Esophagus (tissue), 2 donors: ENCODE measurements around the gene SOX6. TPM values are rescaled to one million over a fixed set of nuclear protein-coding genes. Genes with fewer than 3 reads are reported as not detected.

Experiments used
- H3K27ac ChIP-seq, 2 donors: one replicate each; pipeline ENCODE4 v1.5.1; 2013; ENCODE audit warnings: low read depth in 2 of 2, mild to moderate bottlenecking in 2 of 2, inconsistent platforms in 1 of 2, low read length in 1 of 2, moderate library complexity in 1 of 2
- H3K27me3 ChIP-seq, 2 donors: one replicate each; pipeline ENCODE4 v1.6.1; 2013; ENCODE audit warnings: low read length in 2 of 2, control low read depth in 1 of 2, mild to moderate bottlenecking in 1 of 2; ENCODE audit not compliant: insufficient read depth in 2 of 2, control insufficient read depth in 1 of 2
- H3K36me3 ChIP-seq, 2 donors: one replicate each; pipeline ENCODE4 v1.6.1; 2013; ENCODE audit warnings: low read length in 1 of 2; ENCODE audit not compliant: control insufficient read depth in 2 of 2, insufficient read depth in 2 of 2
- H3K4me1 ChIP-seq, 2 donors: one replicate each; pipeline ENCODE4 v1.6.1; 2013; ENCODE audit warnings: low read length in 1 of 2; ENCODE audit not compliant: control insufficient read depth in 2 of 2, insufficient read depth in 2 of 2
- H3K4me3 ChIP-seq, 2 donors: one replicate each; pipeline ENCODE4 v1.5.1; 2013; ENCODE audit warnings: low read length in 2 of 2, mild to moderate bottlenecking in 2 of 2, low read depth in 1 of 2, moderate library complexity in 1 of 2
- H3K9me3 ChIP-seq, 2 donors: one replicate each; pipeline ENCODE4 v1.6.1; 2013; ENCODE audit warnings: mild to moderate bottlenecking in 2 of 2, low read depth in 1 of 2, low read length in 1 of 2, moderate library complexity in 1 of 2; ENCODE audit not compliant: control insufficient read depth in 2 of 2, insufficient read depth in 1 of 2
- WGBS, 2 donors: extraction: QIAGEN DNeasy Blood & Tissue Kit; methylation state at CpG; one replicate each; pipeline ENCODE4 v1.1.7; 2013; 5-methylcytosine and 5-hydroxymethylcytosine counted together
- polyA plus RNA-seq, 2 donors: library from polyadenylated mRNA; stranded (reverse); fragments of 200-250 nt; gene quantifications; one replicate each; pipeline ENCODE4 v1.2.3, GENCODE V29; 2013
- donor health status: healthy with polysubstance abuse.
- donor health status: Bipolar disorder and iron deficiency.

The SOX6 gene
- polyA plus RNA-seq, 2 donors, result 1.2 to 2.4 TPM

GRCh38 chr11:16301462-16301861, 54.9 kb downstream of the SOX6 start:
- H3K4me3 ChIP-seq, result no peak overlapping the region
- 84 to 87% methylated on average over 2 of the region's 2 CpGs for WGBS, 2 donors
- H3K27ac ChIP-seq, result no peak overlapping the region
- no peaks in the 10 kb centered on the region for H3K9me3 ChIP-seq
- no peaks in the 10 kb centered on the region for H3K36me3 ChIP-seq
- H3K4me1 ChIP-seq, result no peaks in the 10 kb centered on the region
- H3K27me3 ChIP-seq, result no peaks in the 10 kb centered on the region

- Histone ChIP-seq H3K27ac (no peak overlapping the region), H3K4me3 (no peak overlapping the region), H3K27me3 (no peaks in the 10 kb centered on the region), H3K36me3 (no peaks in the 10 kb centered on the region), H3K4me1 (no peaks in the 10 kb centered on the region), H3K9me3 (no peaks in the 10 kb centered on the region)
- WGBS, 2 donors, result 72 to 80% methylated on average over 8 of the region's 8 CpGs
Observed at GRCh38 chr11:16299884-16300782, 56.2 kb downstream of the SOX6 start.

- Histone ChIP-seq H3K4me3 (no peak overlapping the region), H3K4me1 (no peaks in the 10 kb centered on the region), H3K27me3 (no peaks in the 10 kb centered on the region), H3K36me3 (no peaks in the 10 kb centered on the region), H3K27ac (no peak overlapping the region), H3K9me3 (no peaks in the 10 kb centered on the region)
- 78 to 92% methylated on average over 4 of the region's 4 CpGs for WGBS, 2 donors
Observed at GRCh38 chr11:16299390-16299789, 57.0 kb downstream of the SOX6 start.

- Histone ChIP-seq H3K36me3 (no peaks in the 10 kb centered on the region), H3K27ac (no peak overlapping the region)
- 75 to 81% methylated on average over 3 of the region's 3 CpGs for WGBS, 2 donors
Observed at GRCh38 chr11:16297332-16297731, 59.0 kb downstream of the SOX6 start.

GRCh38 chr11:16296273-16296672, 60.1 kb downstream of the SOX6 start:
- Histone ChIP-seq H3K4me1 (no peaks in the 10 kb centered on the region), H3K4me3 (no peak overlapping the region), H3K9me3 (no peaks in the 10 kb centered on the region), H3K27ac (no peak overlapping the region), H3K27me3 (no peaks in the 10 kb centered on the region), H3K36me3 (no peaks in the 10 kb centered on the region)
- 89 to 90% methylated on average over 2 of the region's 2 CpGs for WGBS, 2 donors

More at GRCh38 chr11:16297332-16297731, 59.0 kb downstream of the SOX6 start:
- Histone ChIP-seq H3K27me3 (no peaks in the 10 kb centered on the region), H3K4me1 (no peaks in the 10 kb centered on the region), H3K9me3 (no peaks in the 10 kb centered on the region), H3K4me3 (no peak overlapping the region)

GRCh38 chr11:16295592-16295991, 60.8 kb downstream of the SOX6 start:
- no peaks in the 10 kb centered on the region for H3K27me3 ChIP-seq
- no peaks in the 10 kb centered on the region for H3K36me3 ChIP-seq
- no peaks in the 10 kb centered on the region for H3K9me3 ChIP-seq
- H3K27ac ChIP-seq, result no peak overlapping the region
- H3K4me3 ChIP-seq, result no peak overlapping the region
- 33 to 55% methylated on average over 1 of the region's 1 CpG for WGBS, 2 donors
- H3K4me1 ChIP-seq, result no peaks in the 10 kb centered on the region

- Histone ChIP-seq H3K9me3 (no peaks in the 10 kb centered on the region), H3K36me3 (no peaks in the 10 kb centered on the region), H3K27me3 (no peaks in the 10 kb centered on the region), H3K27ac (no peak overlapping the region), H3K4me3 (no peak overlapping the region), H3K4me1 (no peaks in the 10 kb centered on the region)
- WGBS, 2 donors, result 30 to 37% methylated on average over 2 of the region's 2 CpGs
Observed at GRCh38 chr11:16293204-16293681, 63.1 kb downstream of the SOX6 start.

GRCh38 chr11:16292167-16292859, 64.0 kb downstream of the SOX6 start:
- Histone ChIP-seq H3K36me3 (no peaks in the 10 kb centered on the region), H3K27me3 (no peaks in the 10 kb centered on the region), H3K4me3 (no peak overlapping the region), H3K4me1 (no peaks in the 10 kb centered on the region), H3K27ac (no peak overlapping the region), H3K9me3 (no peaks in the 10 kb centered on the region)
- 62 to 78% methylated on average over 8 of the region's 8 CpGs for WGBS, 2 donors

GRCh38 chr11:16291729-16292128, 64.6 kb downstream of the SOX6 start:
- H3K27ac ChIP-seq, result no peak overlapping the region
- H3K27me3 ChIP-seq, result no peaks in the 10 kb centered on the region
- 0 to 83% methylated on average over 1 of the region's 1 CpG for WGBS, 2 donors
- no peak overlapping the region for H3K4me3 ChIP-seq
- no peaks in the 10 kb centered on the region for H3K36me3 ChIP-seq
- H3K4me1 ChIP-seq, result no peaks in the 10 kb centered on the region
- H3K9me3 ChIP-seq, result no peaks in the 10 kb centered on the region
